Bronchial epithelial cell (primary cell): ENCODE results near the gene THBS2. TPM values are rescaled to one million over a fixed set of nuclear protein-coding genes. Genes with fewer than 3 reads are reported as not detected.

ENCODE experiments used
- DNase-seq: peaks from one replicate; pipeline ENCODE4 v3.0.0-alpha.2; 2010; ENCODE audit warnings: low read depth
- FAIRE-seq: peaks from 2 replicates; lab custom pipeline; 2011; peaks lifted over from hg19 to GRCh38; lab: Jason Lieb, UNC
- H3K27me3 ChIP-seq: 2 replicates; pipeline ENCODE4 v1.5.1; 2011; ENCODE audit warnings: low read length; ENCODE audit not compliant: control insufficient read depth, insufficient read depth
- H3K36me3 ChIP-seq: 2 replicates; pipeline ENCODE4 v1.5.1; 2011; ENCODE audit warnings: low read length; ENCODE audit not compliant: control insufficient read depth, insufficient read depth
- H3K4me3 ChIP-seq: 2 replicates; pipeline ENCODE4 v1.5.1; 2011; ENCODE audit warnings: mild to moderate bottlenecking, low read depth, low read length, control low read depth
- total RNA-seq: library from RNA; depleted of rRNA; stranded (reverse); fragments of >200 nt; gene quantifications from 2 replicates; pipeline ENCODE4 v1.2.1, GENCODE V29; 2014
- TF ChIP-seq, protein P1 (sequence below): IDR thresholded peaks from 2 replicates; pipeline ENCODE4 v1.5.1; 2011; ENCODE audit warnings: mild to moderate bottlenecking, moderate library complexity, low read length, control low read depth, inconsistent platforms; ENCODE audit not compliant: insufficient read depth, severe bottlenecking

THBS2 gene
- total RNA-seq, 1 donor from 2014 or later, result 8.7 TPM

DNA sequence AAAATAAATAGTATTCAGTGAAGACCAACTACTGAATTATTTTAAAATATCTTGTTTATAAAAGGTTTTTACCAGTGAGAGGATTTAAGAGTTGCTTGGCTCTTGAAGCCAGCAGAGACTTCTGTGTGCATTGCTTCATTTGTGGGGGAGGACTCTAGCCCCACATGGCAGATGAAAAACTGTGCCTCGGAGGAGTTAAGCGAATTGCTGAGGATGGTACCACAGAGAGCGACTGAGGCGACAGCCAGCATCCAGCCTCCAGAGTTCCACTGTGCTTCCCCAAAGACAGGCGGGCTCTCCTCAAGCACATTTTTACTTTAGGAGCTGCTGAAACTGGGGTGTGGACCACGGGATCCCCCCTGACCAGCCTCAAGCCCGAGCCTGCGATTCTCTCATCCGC, 80.7 kb downstream of the THBS2 start:
- DNase-seq, result no peak
- Histone ChIP-seq H3K36me3 (no peaks in the 10 kb centered on the region), H3K4me3 (no peak overlapping the region), H3K27me3 (no peaks in the 10 kb centered on the region)
- no peak for FAIRE-seq
- TF ChIP-seq, protein P1, sequence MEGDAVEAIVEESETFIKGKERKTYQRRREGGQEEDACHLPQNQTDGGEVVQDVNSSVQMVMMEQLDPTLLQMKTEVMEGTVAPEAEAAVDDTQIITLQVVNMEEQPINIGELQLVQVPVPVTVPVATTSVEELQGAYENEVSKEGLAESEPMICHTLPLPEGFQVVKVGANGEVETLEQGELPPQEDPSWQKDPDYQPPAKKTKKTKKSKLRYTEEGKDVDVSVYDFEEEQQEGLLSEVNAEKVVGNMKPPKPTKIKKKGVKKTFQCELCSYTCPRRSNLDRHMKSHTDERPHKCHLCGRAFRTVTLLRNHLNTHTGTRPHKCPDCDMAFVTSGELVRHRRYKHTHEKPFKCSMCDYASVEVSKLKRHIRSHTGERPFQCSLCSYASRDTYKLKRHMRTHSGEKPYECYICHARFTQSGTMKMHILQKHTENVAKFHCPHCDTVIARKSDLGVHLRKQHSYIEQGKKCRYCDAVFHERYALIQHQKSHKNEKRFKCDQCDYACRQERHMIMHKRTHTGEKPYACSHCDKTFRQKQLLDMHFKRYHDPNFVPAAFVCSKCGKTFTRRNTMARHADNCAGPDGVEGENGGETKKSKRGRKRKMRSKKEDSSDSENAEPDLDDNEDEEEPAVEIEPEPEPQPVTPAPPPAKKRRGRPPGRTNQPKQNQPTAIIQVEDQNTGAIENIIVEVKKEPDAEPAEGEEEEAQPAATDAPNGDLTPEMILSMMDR, result no peak

DNA sequence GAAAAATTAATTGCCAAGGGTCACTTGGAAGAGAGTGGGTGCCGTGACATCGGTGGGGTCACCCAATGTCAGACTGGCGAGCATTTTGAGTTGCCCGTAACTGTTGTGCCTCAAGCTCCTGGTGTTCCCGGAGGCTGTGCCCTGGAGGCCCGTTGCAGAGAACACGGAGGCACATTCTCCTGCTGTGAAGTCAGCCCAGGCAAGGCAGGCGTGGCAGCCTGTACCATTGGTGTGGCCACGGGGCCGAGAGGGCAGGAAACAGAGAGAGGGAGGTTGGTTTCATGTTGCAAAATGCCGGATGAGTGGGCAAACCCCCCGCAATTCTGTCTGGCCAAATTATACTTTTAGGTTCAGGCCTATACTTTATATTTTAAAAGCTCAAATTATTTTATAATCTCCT, 81.2 kb downstream of the THBS2 start:
- no peak for DNase-seq
- no peak overlapping the region for H3K4me3 ChIP-seq
- no peaks in the 10 kb centered on the region for H3K36me3 ChIP-seq
- no peaks in the 10 kb centered on the region for H3K27me3 ChIP-seq
- no peak for FAIRE-seq
- TF ChIP-seq, protein P1, result no peak

DNA sequence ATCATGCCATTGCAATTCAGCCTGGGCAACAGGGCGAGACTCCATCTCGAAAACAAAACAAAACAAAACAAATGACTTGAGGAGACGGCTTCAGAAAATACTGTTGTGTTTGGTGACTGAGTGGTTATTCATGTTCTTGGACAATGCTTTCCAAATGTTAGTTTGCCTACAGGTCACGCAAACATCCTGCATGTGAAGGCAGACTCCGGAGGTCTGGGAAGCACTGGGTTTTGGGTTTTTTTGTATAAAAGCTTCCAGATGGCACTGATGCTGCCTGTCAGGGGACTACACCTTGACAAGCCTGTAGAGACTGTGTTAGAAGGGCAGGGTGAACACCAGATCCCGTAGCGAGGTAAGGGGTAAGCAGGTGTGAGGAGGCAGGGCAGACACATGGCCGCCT, 81.7 kb downstream of the THBS2 start:
- FAIRE-seq, result no peak
- H3K27me3 ChIP-seq, result no peaks in the 10 kb centered on the region
- TF ChIP-seq, protein P1, result no peak

DNA sequence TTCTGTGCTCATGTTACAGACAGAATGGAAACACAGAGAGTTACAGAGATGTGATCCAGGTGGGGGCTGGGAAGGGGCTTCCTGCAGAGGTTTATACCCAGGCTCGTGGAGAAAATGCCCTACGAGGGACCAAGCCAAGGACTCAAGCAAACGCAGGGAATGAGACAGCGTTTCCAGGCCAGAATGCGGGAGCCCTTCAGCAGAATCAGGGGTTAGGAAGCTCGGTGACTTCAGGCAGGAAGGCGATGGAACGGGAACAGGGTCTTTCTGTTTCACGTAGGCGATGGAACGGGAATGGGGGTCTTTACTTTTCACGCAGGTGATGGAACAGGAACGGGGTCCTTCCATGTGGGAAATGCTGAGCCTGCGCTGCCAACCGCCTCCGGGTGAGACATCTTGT, 82.6 kb downstream of the THBS2 start:
- Histone ChIP-seq H3K36me3 (no peaks in the 10 kb centered on the region), H3K27me3 (no peaks in the 10 kb centered on the region), H3K4me3 (no peak overlapping the region)
- TF ChIP-seq, protein P1, result no peak
- DNase-seq (no peak), FAIRE-seq (no peak)

More for the DNA sequence above, 81.7 kb downstream of the THBS2 start:
- no peak for DNase-seq
- Histone ChIP-seq H3K4me3 (no peak overlapping the region), H3K36me3 (no peaks in the 10 kb centered on the region)

DNA sequence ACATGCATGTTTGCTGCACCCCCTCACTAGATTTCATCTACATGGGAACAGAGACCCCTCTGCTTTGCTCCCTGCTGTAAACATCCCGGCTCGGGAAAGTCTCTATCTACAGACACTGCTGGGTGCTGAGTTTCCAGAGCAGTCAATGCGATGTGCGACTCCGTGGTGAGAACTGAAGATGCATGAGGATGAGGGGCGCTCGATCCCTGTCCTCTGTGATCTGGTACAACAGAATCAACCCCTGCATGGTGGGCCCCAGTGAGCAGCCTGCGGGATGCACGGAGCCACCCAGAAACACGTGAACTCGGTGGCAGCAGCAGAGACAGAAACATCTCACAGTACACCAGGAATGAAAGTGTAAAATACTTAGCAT, 83.1 kb downstream of the THBS2 start:
- no peaks in the 10 kb centered on the region for H3K36me3 ChIP-seq
- H3K4me3 ChIP-seq, result no peak overlapping the region
- FAIRE-seq (no peak), DNase-seq (no peak)
- TF ChIP-seq, protein P1, result no peak
- H3K27me3 ChIP-seq, result no peaks in the 10 kb centered on the region

DNA sequence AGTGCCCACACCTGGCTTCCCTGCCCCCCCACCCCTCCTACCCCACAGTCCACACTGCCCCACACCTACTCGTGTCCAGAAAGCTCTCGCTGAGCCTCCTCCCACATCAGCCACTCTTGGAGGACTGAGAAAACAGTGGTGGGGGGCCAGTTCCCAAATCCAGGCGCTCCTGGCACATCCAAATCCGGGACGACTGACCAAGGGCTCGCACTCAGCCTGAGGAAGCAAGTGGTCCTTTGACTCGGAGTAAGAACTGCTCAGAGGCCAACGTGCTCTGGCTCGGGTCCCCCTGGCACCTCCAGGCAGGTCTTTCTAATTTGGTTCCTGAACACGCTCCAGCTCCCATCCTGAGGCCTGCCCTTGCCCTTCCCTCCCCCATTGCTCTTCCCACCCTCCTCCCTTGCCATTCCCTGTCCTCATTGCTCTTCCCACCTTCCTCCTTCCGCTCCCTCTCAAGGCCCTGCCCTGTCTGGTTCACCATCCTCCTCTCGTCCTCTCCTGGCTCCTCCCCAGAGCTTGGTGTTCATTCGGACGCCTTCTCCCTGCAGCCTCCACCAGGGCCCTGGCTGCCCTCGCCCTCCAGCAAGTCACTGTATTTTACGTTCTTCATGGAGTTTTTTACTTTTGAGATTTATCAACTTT, 83.6 kb downstream of the THBS2 start:
- FAIRE-seq (no peak), DNase-seq (no peak)
- TF ChIP-seq, protein P1, result no peak
- Histone ChIP-seq H3K4me3 (no peak overlapping the region), H3K27me3 (no peaks in the 10 kb centered on the region), H3K36me3 (no peaks in the 10 kb centered on the region)
